ENCODE results near the gene TXNDC8. TPM values are rescaled to one million over a fixed set of nuclear protein-coding genes. Genes with fewer than 3 reads are reported as not detected.
"Not testable (repeated sequence)": the region's sequence is repeated elsewhere in the genome, so short reads cannot be mapped to it uniquely, and the experiment has no call there.

Gene TXNDC8
- total RNA-seq, 3 donors from 2014 or later: not detected

DNA sequence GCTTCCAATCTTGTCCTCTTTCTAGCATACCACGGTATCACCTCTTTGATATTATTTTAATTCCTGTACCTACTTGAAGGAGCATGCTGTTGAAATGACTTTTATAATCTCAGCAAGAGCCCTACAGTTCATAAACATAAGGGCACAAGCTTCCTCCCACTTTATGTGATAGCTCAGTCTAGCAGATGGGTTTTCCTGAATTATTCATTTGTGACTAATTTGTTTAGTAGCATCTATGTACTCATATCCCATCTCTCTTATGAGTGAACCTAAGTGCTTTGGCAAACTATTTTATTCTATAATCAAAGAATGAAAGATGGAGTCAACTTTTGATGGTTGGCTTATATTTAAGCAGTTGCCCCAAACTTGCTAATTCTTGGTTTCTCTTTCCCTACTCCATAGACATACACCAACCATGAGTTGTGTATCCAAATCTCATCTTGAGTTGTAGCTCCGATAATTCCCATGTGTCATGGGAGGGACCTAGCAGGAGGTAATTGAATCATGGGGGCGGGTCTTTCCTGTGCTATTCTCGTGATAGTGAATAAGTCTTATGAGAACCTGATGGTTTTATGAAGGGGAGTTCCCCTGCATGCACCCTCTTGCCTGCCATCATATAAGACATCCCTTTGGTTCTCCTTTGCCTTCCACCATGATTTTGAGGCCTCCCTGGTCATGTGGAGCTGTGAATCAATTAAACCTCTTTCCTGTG, 17.7 kb downstream of the TXNDC8 start:
- Histone ChIP-seq H3K27me3 (no peaks in the 10 kb centered on the region), H3K36me3 (no peaks in the 10 kb centered on the region), H3K4me1 (no peaks in the 10 kb centered on the region), H3K27ac (no peak overlapping the region), H3K4me3 (no peak overlapping the region), H3K9me3 (no peaks in the 10 kb centered on the region)
- intact Hi-C loops (cut with DNase I; ENCODE audit: low total_unique reads): no loop called here
- TF ChIP-seq, protein P1, sequence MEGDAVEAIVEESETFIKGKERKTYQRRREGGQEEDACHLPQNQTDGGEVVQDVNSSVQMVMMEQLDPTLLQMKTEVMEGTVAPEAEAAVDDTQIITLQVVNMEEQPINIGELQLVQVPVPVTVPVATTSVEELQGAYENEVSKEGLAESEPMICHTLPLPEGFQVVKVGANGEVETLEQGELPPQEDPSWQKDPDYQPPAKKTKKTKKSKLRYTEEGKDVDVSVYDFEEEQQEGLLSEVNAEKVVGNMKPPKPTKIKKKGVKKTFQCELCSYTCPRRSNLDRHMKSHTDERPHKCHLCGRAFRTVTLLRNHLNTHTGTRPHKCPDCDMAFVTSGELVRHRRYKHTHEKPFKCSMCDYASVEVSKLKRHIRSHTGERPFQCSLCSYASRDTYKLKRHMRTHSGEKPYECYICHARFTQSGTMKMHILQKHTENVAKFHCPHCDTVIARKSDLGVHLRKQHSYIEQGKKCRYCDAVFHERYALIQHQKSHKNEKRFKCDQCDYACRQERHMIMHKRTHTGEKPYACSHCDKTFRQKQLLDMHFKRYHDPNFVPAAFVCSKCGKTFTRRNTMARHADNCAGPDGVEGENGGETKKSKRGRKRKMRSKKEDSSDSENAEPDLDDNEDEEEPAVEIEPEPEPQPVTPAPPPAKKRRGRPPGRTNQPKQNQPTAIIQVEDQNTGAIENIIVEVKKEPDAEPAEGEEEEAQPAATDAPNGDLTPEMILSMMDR (IDR thresholded peaks at IDR 0.05): no peak
- no peak for TF ChIP-seq POLR2A (IDR thresholded peaks at IDR 0.05)
- no peak for DNase-seq (ENCODE audit: low spot score in 2 of 2)

DNA sequence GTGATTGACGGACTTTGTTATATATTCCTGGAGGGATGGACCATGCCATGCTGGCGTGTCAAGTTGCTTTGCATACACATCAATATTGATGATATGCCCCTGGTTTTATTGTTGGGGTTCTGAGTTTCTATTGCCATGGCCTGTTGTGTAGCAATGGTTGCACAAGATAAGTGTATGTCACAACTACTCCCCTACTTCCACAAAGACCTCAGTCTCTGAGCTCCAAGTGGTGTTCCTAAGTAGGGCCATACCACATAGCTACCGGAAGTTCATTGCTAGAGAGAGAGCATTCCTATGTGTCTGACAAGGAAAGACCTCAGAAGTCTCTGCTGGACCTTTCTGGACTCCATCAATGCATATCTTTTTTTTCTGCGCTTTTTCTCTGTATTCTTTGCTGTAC, 19.8 kb downstream of the TXNDC8 start:
- Histone ChIP-seq H3K4me1 (no peaks in the 10 kb centered on the region), H3K4me3 (no peak overlapping the region), H3K27ac (no peak overlapping the region), H3K27me3 (no peaks in the 10 kb centered on the region), H3K9me3 (no peaks in the 10 kb centered on the region), H3K36me3 (no peaks in the 10 kb centered on the region)
- no peak for DNase-seq (ENCODE audit: low spot score in 2 of 2)
- no peak for TF ChIP-seq POLR2AphosphoS5 (IDR thresholded peaks at IDR 0.05)
- TF ChIP-seq, protein P1 (IDR thresholded peaks at IDR 0.05): no peak
- no peak for TF ChIP-seq POLR2A (IDR thresholded peaks at IDR 0.05)
- intact Hi-C loops (cut with DNase I; ENCODE audit: low total_unique reads): no loop called here

DNA sequence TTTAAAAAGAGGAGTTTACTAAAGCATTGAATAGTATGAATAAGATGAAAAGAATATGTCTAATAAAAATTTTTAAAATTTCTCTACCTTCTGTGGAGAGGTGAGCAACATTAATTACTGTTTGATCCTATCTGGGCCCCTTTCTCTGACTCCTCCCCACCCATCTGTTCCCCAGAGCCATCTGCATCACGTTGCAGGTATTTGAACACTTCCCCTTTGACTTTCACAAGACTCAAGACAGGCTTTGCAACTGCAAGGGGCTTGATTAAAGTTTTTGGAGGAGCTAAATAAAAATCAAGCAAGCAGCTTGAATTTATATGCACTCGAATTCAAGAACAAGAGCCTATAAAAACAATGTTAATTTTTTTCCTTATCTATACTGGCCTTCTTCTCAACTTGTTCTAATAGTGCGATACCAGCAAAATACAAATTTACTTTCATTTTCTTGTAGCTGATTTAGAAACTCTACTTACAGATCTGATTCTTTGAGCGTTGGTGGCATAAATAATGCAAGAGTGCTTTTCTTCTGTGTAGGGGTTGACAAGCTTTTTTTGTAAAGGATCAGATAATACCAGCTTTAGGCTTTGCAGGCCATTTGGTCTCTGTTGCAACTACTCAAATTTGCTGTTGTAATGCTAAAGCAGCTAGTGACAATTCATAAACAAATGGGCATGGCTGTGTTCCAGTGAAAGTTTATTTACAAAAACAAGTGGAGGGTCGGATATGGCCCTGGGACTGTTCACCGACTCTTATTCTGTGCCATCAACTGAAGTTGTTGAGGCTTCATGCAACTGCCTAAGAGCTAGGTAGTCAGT, 21.2 kb downstream of the TXNDC8 start:
- Histone ChIP-seq H3K27ac (no peak overlapping the region), H3K9me3 (no peaks in the 10 kb centered on the region), H3K27me3 (no peaks in the 10 kb centered on the region), H3K4me3 (peak overlapping the region in 1 of 3 donors; percentile 9), H3K36me3 (no peaks in the 10 kb centered on the region), H3K4me1 (no peaks in the 10 kb centered on the region)
- DNase-seq (ENCODE audit: low spot score in 2 of 2): no peak
- TF ChIP-seq, protein P1 (IDR thresholded peaks at IDR 0.05): no peak
- TF ChIP-seq POLR2AphosphoS5 (IDR thresholded peaks at IDR 0.05) (no peak), POLR2A (IDR thresholded peaks at IDR 0.05) (no peak)
- intact Hi-C loops (cut with DNase I; ENCODE audit: low total_unique reads): no loop called here

DNA sequence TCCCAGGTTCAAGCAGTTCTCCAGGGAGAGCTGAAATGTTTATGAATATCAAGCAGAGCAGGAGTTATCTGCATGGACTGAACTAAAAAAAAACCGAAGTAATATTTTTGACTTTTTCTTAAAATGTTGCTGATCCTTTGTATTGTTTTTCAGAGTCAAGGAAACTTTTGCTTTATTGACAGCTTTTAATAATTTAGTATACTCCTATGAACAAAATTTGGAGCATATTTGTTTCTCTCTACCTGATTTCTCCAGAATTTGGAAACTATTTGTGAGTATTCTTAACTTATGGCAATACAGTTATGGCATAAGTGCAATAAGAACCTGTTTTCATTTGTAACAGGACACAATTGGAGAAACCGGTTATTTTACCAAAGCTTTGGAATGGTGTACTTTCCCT, 25.7 kb downstream of the TXNDC8 start:
- H3K27me3 ChIP-seq; H3K4me3 ChIP-seq; H3K4me1 ChIP-seq; DNase-seq (ENCODE audit: low spot score in 2 of 2); H3K27ac ChIP-seq; H3K36me3 ChIP-seq; intact Hi-C loops (cut with DNase I; ENCODE audit: low total_unique reads); H3K9me3 ChIP-seq: not testable (repeated sequence)

DNA sequence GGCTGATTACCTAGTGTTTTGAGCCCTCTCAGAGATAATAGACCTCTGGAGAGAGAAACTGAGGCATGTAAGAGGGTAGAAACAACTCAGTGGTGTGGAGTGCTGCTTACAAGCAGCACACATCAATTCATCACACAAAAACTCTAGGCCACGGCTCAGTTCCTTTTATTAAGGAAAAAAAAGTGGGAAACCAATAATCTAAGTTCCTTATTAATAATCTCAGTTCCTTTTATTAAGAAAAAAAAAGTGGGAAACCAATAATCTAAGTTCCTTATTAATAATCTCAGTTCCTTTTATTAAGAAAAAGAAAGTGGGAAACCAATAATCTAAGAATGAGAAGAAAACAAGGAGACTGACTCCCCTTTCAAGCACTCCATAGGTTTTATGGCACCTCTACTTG, 28.0 kb downstream of the TXNDC8 start:
- H3K27ac ChIP-seq: no peak overlapping the region
- no peak for TF ChIP-seq POLR2A (IDR thresholded peaks at IDR 0.05)
- TF ChIP-seq POLR2AphosphoS5 (IDR thresholded peaks at IDR 0.05): no peak
- TF ChIP-seq, protein P1 (IDR thresholded peaks at IDR 0.05): no peak
- DNase-seq (ENCODE audit: low spot score in 2 of 2): no peak
- no peaks in the 10 kb centered on the region for H3K36me3 ChIP-seq
- no peaks in the 10 kb centered on the region for H3K4me1 ChIP-seq
- H3K27me3 ChIP-seq: no peaks in the 10 kb centered on the region
- intact Hi-C loops (cut with DNase I; ENCODE audit: low total_unique reads): no loop called here
- no peak overlapping the region for H3K4me3 ChIP-seq
- no peaks in the 10 kb centered on the region for H3K9me3 ChIP-seq

Data from breast epithelium (tissue), 4 donors.